HUDEP-2 (cell line): ENCODE data around the gene PHOSPHO2.

ENCODE experiments used
- DNase-seq, 76 experiments: peaks; one replicate each; lab custom pipeline; 2025; ENCODE audit not compliant: unreplicated experiment in 76 of 76; lab: John Stamatoyannopoulos, UW

PHOSPHO2 gene

GRCh38 chr2:169715379-169716237, 21.3 kb downstream of the PHOSPHO2 start:
- DNase-seq = peak in 19 of 76 experiments; percentile 3 to 53 (median 22)

- peak in 9 of 76 experiments; percentile 8 to 47 (median 28) for DNase-seq
Observed at GRCh38 chr2:169716238-169716886, 22.1 kb downstream of the PHOSPHO2 start.

GRCh38 chr2:169716938-169717690, 22.8 kb downstream of the PHOSPHO2 start:
- peak in 1 of 76 experiments; percentile 5 for DNase-seq

- no peak for DNase-seq
Observed at GRCh38 chr2:169717691-169718063, 23.4 kb downstream of the PHOSPHO2 start.

GRCh38 chr2:169718930-169719504, 24.7 kb downstream of the PHOSPHO2 start:
- no peak for DNase-seq

GRCh38 chr2:169721016-169721415, 26.7 kb downstream of the PHOSPHO2 start:
- no peak for DNase-seq

- DNase-seq = no peak
Observed at GRCh38 chr2:169727065-169727464, 32.8 kb downstream of the PHOSPHO2 start.

- DNase-seq = no peak
Observed at GRCh38 chr2:169729274-169729605, 35.0 kb downstream of the PHOSPHO2 start.

- DNase-seq = no peak
Observed at GRCh38 chr2:169732075-169732474, 37.8 kb downstream of the PHOSPHO2 start.

- DNase-seq = no peak
Observed at GRCh38 chr2:169732583-169733358, 38.5 kb downstream of the PHOSPHO2 start.

GRCh38 chr2:169734169-169734847, 40.0 kb downstream of the PHOSPHO2 start:
- no peak for DNase-seq

GRCh38 chr2:169735623-169736022, 41.4 kb downstream of the PHOSPHO2 start:
- no peak for DNase-seq

GRCh38 chr2:169736902-169737301, 42.6 kb downstream of the PHOSPHO2 start:
- DNase-seq = no peak

GRCh38 chr2:169738566-169739229, 44.4 kb downstream of the PHOSPHO2 start:
- DNase-seq = no peak

GRCh38 chr2:169739351-169739750, 45.1 kb downstream of the PHOSPHO2 start:
- DNase-seq = no peak

- DNase-seq = no peak
Observed at GRCh38 chr2:169743549-169743948, 49.3 kb downstream of the PHOSPHO2 start.

GRCh38 chr2:169746240-169746639, 52.0 kb downstream of the PHOSPHO2 start:
- no peak for DNase-seq

- no peak for DNase-seq
Observed at GRCh38 chr2:169748319-169748718, 54.0 kb downstream of the PHOSPHO2 start.
